Measurements from ENCODE around the gene CCNA2. TPM values are rescaled to one million over a fixed set of nuclear protein-coding genes. Genes with fewer than 3 reads are reported as not detected.

The CCNA2 gene
- total RNA-seq, 2 experiments from 2014 or later = 133 to 138 TPM

DNA sequence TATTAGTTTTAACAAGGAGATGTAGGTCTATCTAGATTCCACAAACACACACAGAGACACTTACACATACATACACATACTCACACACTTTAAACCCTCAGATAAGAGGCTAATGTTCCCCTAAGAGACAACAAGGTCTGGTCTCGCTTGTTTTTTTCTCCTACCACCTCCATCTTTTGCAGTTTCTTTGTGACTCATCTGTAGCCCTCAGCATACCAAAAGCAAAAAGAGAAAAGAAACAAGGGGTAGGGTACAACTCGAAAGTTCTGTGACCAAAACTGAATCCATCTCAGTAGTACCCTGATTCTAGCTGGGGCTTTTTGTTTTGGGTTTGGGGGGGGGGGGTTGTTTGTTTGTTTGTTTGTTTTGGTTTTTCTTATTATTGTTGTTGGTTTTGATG is 34.8 kb downstream of the CCNA2 start:
- H3K36me3 Mint-ChIP-seq (ENCODE audit: low read depth) = no peaks in the 10 kb centered on the region
- peaks cover 5% of the 10 kb centered on the region for H3K4me1 Mint-ChIP-seq (ENCODE audit: low read depth)
- CTCF ChIA-PET = interaction anchor here (0.7 kb wide), 1 partner anchor 30 kb away, joined by 4 read pairs; no protein-coding TSS in a partner anchor
- intact Hi-C loops (cut with micrococcal nuclease) = no loop called here
- peaks cover 3% of the 10 kb centered on the region for H3K9me3 Mint-ChIP-seq
- DNase-seq = no peak
- no peak overlapping the region for H3K27ac Mint-ChIP-seq
- peaks cover 19% of the 10 kb centered on the region for H3K27me3 Mint-ChIP-seq (ENCODE audit: low read depth)
- no peak overlapping the region for H3K4me3 Mint-ChIP-seq

- Mint-ChIP-seq H3K36me3 (ENCODE audit: low read depth) (no peaks in the 10 kb centered on the region), H3K27ac (no peak overlapping the region), H3K4me1 (ENCODE audit: low read depth) (peaks cover 5% of the 10 kb centered on the region)
Observed at GRCh38 chr4:121786221-121786620, 37.5 kb downstream of the CCNA2 start.

GRCh38 chr4:121785479-121785878 is 38.2 kb downstream of the CCNA2 start:
- intact Hi-C loops (cut with micrococcal nuclease) = no loop called here
- DNase-seq = no peak
- Mint-ChIP-seq H3K4me3 (no peak overlapping the region), H3K27me3 (ENCODE audit: low read depth) (peaks cover 31% of the 10 kb centered on the region), H3K4me1 (ENCODE audit: low read depth) (peaks cover 5% of the 10 kb centered on the region), H3K27ac (no peak overlapping the region), H3K9me3 (peaks cover 4% of the 10 kb centered on the region), H3K36me3 (ENCODE audit: low read depth) (no peaks in the 10 kb centered on the region)
- CTCF ChIA-PET = interaction anchor here (0.6 kb wide), 1 partner anchor 16 kb away, joined by 3 read pairs; the partner anchor contains the start of gene EXOSC9

More at GRCh38 chr4:121786221-121786620, 37.5 kb downstream of the CCNA2 start:
- DNase-seq = no peak
- H3K4me3 Mint-ChIP-seq = no peak overlapping the region
- intact Hi-C loops (cut with micrococcal nuclease) = no loop called here
- peaks cover 27% of the 10 kb centered on the region for H3K27me3 Mint-ChIP-seq (ENCODE audit: low read depth)
- CTCF ChIA-PET = no interaction called here
- peaks cover 4% of the 10 kb centered on the region for H3K9me3 Mint-ChIP-seq

GRCh38 chr4:121784975-121785374 is 38.7 kb downstream of the CCNA2 start:
- CTCF ChIA-PET = no interaction called here
- Mint-ChIP-seq H3K9me3 (peaks cover 4% of the 10 kb centered on the region), H3K27ac (no peak overlapping the region), H3K4me3 (no peak overlapping the region), H3K4me1 (ENCODE audit: low read depth) (peaks cover 5% of the 10 kb centered on the region), H3K36me3 (ENCODE audit: low read depth) (no peaks in the 10 kb centered on the region), H3K27me3 (ENCODE audit: low read depth) (peaks cover 33% of the 10 kb centered on the region)
- no peak for DNase-seq
- intact Hi-C loops (cut with micrococcal nuclease) = no loop called here

DNA sequence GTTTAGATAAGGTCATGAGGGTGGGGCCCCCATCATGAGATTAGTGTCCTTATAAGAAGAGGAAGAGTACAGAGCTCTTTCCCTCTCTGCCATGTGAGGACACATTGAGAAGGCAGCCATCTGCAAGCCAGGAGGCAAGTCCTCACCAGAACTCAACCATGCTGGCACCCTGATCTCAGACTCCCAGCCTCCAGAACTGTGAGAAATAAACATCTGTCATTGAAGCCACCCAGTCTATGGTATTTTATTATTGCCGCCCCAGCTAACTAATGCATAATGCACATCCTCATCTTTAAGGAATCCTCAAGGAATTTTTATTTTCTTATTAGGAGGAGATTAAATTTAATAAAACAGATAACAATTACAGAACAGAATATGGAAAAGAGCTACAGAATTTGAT is 39.3 kb downstream of the CCNA2 start:
- no peak for DNase-seq
- intact Hi-C loops (cut with micrococcal nuclease) = no loop called here
- H3K27ac Mint-ChIP-seq = no peak overlapping the region
- peaks cover 33% of the 10 kb centered on the region for H3K27me3 Mint-ChIP-seq (ENCODE audit: low read depth)
- H3K4me3 Mint-ChIP-seq = no peak overlapping the region
- H3K4me1 Mint-ChIP-seq (ENCODE audit: low read depth) = peaks cover 5% of the 10 kb centered on the region
- CTCF ChIA-PET = no interaction called here
- peaks cover 4% of the 10 kb centered on the region for H3K9me3 Mint-ChIP-seq
- H3K36me3 Mint-ChIP-seq (ENCODE audit: low read depth) = no peaks in the 10 kb centered on the region

DNA sequence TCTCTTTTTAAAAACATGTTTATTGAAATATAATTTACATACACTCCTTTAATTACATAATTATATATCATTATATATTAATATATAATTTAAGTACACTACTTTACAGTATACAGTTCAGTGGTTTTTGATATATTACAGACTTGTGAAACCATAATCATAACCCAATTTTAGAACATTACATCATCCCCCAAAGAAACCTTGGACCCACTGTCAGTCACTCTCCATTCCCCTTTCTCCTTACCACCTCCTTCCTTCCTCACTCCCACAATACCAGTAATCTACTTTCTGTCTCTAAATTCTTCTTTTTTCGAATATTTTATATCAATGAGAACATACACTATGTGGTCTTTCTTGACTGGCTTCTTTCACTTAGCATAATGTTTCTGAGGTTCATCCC is 40.5 kb downstream of the CCNA2 start:
- DNase-seq = no peak
- H3K27ac Mint-ChIP-seq = no peak overlapping the region

GRCh38 chr4:121778991-121779628 is 44.6 kb downstream of the CCNA2 start:
- DNase-seq = no peak
- Mint-ChIP-seq H3K27me3 (ENCODE audit: low read depth) (peaks cover 14% of the 10 kb centered on the region), H3K9me3 (peaks cover 2% of the 10 kb centered on the region), H3K4me3 (no peak overlapping the region), H3K4me1 (ENCODE audit: low read depth) (no peaks in the 10 kb centered on the region), H3K27ac (no peak overlapping the region), H3K36me3 (ENCODE audit: low read depth) (no peaks in the 10 kb centered on the region)
- CTCF ChIA-PET = no interaction called here
- intact Hi-C loops (cut with micrococcal nuclease) = no loop called here

More for the DNA sequence above, 40.5 kb downstream of the CCNA2 start:
- Mint-ChIP-seq H3K4me1 (ENCODE audit: low read depth) (no peaks in the 10 kb centered on the region), H3K9me3 (peaks cover 4% of the 10 kb centered on the region), H3K4me3 (no peak overlapping the region), H3K27me3 (ENCODE audit: low read depth) (peaks cover 31% of the 10 kb centered on the region), H3K36me3 (ENCODE audit: low read depth) (no peaks in the 10 kb centered on the region)
- intact Hi-C loops (cut with micrococcal nuclease) = no loop called here
- CTCF ChIA-PET = no interaction called here

GRCh38 chr4:121777625-121778024 is 46.1 kb downstream of the CCNA2 start:
- Mint-ChIP-seq H3K4me3 (no peak overlapping the region), H3K4me1 (ENCODE audit: low read depth) (no peaks in the 10 kb centered on the region), H3K36me3 (ENCODE audit: low read depth) (no peaks in the 10 kb centered on the region), H3K27me3 (ENCODE audit: low read depth) (peaks cover 10% of the 10 kb centered on the region), H3K9me3 (no peaks in the 10 kb centered on the region), H3K27ac (no peak overlapping the region)
- intact Hi-C loops (cut with micrococcal nuclease) = no loop called here
- no peak for DNase-seq
- CTCF ChIA-PET = no interaction called here

- H3K4me3 Mint-ChIP-seq = no peak overlapping the region
- no peaks in the 10 kb centered on the region for H3K9me3 Mint-ChIP-seq
- intact Hi-C loops (cut with micrococcal nuclease) = no loop called here
- H3K27ac Mint-ChIP-seq = no peak overlapping the region
- no peaks in the 10 kb centered on the region for H3K36me3 Mint-ChIP-seq (ENCODE audit: low read depth)
- no peak for DNase-seq
- peaks cover 10% of the 10 kb centered on the region for H3K27me3 Mint-ChIP-seq (ENCODE audit: low read depth)
- CTCF ChIA-PET = no interaction called here
- H3K4me1 Mint-ChIP-seq (ENCODE audit: low read depth) = no peaks in the 10 kb centered on the region
Observed at GRCh38 chr4:121776610-121777401, 46.9 kb downstream of the CCNA2 start.

- no peaks in the 10 kb centered on the region for H3K36me3 Mint-ChIP-seq (ENCODE audit: low read depth)
- no peaks in the 10 kb centered on the region for H3K9me3 Mint-ChIP-seq
- DNase-seq = no peak
- no peak overlapping the region for H3K27ac Mint-ChIP-seq
- CTCF ChIA-PET = no interaction called here
- H3K4me3 Mint-ChIP-seq = no peak overlapping the region
- H3K4me1 Mint-ChIP-seq (ENCODE audit: low read depth) = no peaks in the 10 kb centered on the region
- peaks cover 2% of the 10 kb centered on the region for H3K27me3 Mint-ChIP-seq (ENCODE audit: low read depth)
- intact Hi-C loops (cut with micrococcal nuclease) = no loop called here
Observed at GRCh38 chr4:121773883-121774282, 49.8 kb downstream of the CCNA2 start.

DNA sequence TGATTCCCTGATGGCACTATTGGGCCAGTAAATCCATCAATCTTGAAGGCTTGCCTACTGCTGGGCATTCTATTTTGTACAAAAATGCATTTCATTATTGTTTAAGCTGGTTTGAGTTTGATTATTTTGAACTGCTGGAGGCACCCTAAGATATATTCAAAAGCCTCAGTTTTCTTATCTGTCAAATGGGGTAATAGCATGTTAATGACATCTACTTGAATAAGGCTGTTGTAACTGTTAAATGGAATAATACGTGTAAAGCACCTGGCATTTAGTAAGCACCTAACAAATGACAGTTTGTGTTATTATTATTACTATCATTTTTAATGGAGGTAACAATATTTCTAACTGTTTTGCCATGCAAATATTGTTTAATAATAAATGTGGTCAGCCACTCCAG is 51.8 kb downstream of the CCNA2 start:
- CTCF ChIA-PET = no interaction called here
- Mint-ChIP-seq H3K36me3 (ENCODE audit: low read depth) (no peaks in the 10 kb centered on the region), H3K4me1 (ENCODE audit: low read depth) (no peaks in the 10 kb centered on the region), H3K4me3 (no peak overlapping the region), H3K27me3 (ENCODE audit: low read depth) (peaks cover 14% of the 10 kb centered on the region), H3K9me3 (no peaks in the 10 kb centered on the region), H3K27ac (no peak overlapping the region)
- intact Hi-C loops (cut with micrococcal nuclease) = no loop called here
- DNase-seq = no peak

- Mint-ChIP-seq H3K27me3 (ENCODE audit: low read depth) (peaks cover 31% of the 10 kb centered on the region), H3K9me3 (no peaks in the 10 kb centered on the region)
- intact Hi-C loops (cut with micrococcal nuclease) = no loop called here
Observed at GRCh38 chr4:121769341-121769740, 54.3 kb downstream of the CCNA2 start.

GRCh38 chr4:121767166-121767565 is 56.5 kb downstream of the CCNA2 start:
- CTCF ChIA-PET = interaction anchor here (0.7 to 0.8 kb wide), 2 partner anchors 44 to 59 kb away, joined by 3 read pairs; no protein-coding TSS in a partner anchor
- H3K36me3 Mint-ChIP-seq (ENCODE audit: low read depth) = no peaks in the 10 kb centered on the region
- no peak overlapping the region for H3K27ac Mint-ChIP-seq
- H3K27me3 Mint-ChIP-seq (ENCODE audit: low read depth) = peaks cover 51% of the 10 kb centered on the region
- H3K4me1 Mint-ChIP-seq (ENCODE audit: low read depth) = peaks cover 6% of the 10 kb centered on the region
- intact Hi-C loops (cut with micrococcal nuclease) = no loop called here
- H3K9me3 Mint-ChIP-seq = no peaks in the 10 kb centered on the region
- no peak for DNase-seq
- H3K4me3 Mint-ChIP-seq = no peak overlapping the region

More at GRCh38 chr4:121769341-121769740, 54.3 kb downstream of the CCNA2 start:
- DNase-seq = no peak
- Mint-ChIP-seq H3K4me1 (ENCODE audit: low read depth) (peaks cover 5% of the 10 kb centered on the region), H3K27ac (no peak overlapping the region), H3K36me3 (ENCODE audit: low read depth) (no peaks in the 10 kb centered on the region), H3K4me3 (no peak overlapping the region)
- CTCF ChIA-PET = no interaction called here
